ENCODE data around the gene PPM1A. TPM values are rescaled to one million over a fixed set of nuclear protein-coding genes. Genes with fewer than 3 reads are reported as not detected.

Gene PPM1A
- total RNA-seq, 1 experiment from 2014 or later, result 38.9 TPM

GRCh38 chr14:60275932-60276331 lies 26.9 kb downstream of the PPM1A start:
- Mint-ChIP-seq H3K4me3 (ENCODE audit: low read depth, unreplicated experiment) (no peak overlapping the region), H3K9me3 (ENCODE audit: low read depth, unreplicated experiment) (no peaks in the 10 kb centered on the region), H3K27ac (ENCODE audit: unreplicated experiment) (no peak overlapping the region), H3K36me3 (ENCODE audit: insufficient read depth, unreplicated experiment) (no peaks in the 10 kb centered on the region), H3K27me3 (ENCODE audit: unreplicated experiment) (no peaks in the 10 kb centered on the region), H3K4me1 (ENCODE audit: low read depth, unreplicated experiment) (peaks cover 28% of the 10 kb centered on the region)
- TF ChIP-seq CTCF (IDR thresholded peaks at IDR 0.05; ENCODE audit: unreplicated experiment), result no peak
- CTCF ChIA-PET, result no interaction called here
- BruUV-seq (replicated peaks), result no TSS peak
- no peak for DNase-seq
- intact Hi-C loops (cut with micrococcal nuclease; ENCODE audit: unreplicated experiment), result no loop called here

DNA sequence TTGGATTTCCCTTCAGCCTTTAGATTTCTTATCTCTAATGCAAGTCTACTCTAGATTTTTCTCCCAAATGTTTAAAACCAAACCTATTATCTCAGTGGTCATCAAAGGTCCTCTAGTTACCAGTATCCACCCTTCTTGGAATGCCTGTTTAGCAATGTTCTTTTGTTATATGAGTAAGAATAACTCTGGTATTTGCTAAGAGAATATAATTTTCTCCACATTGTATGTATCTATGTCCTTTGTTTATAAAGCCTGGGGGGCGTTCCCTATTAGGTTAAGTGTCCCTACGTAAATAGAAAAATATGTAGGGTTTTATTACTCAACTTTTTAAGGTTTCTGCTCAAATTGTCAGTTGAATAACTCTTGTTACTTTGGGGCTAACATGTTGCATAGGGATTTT lies 27.3 kb downstream of the PPM1A start:
- intact Hi-C loops (cut with micrococcal nuclease; ENCODE audit: unreplicated experiment), result no loop called here
- H3K36me3 Mint-ChIP-seq (ENCODE audit: insufficient read depth, unreplicated experiment), result no peaks in the 10 kb centered on the region
- BruUV-seq (replicated peaks), result no TSS peak
- CTCF ChIA-PET, result no interaction called here
- peaks cover 28% of the 10 kb centered on the region for H3K4me1 Mint-ChIP-seq (ENCODE audit: low read depth, unreplicated experiment)
- no peak overlapping the region for H3K27ac Mint-ChIP-seq (ENCODE audit: unreplicated experiment)
- H3K9me3 Mint-ChIP-seq (ENCODE audit: low read depth, unreplicated experiment), result no peaks in the 10 kb centered on the region
- no peak for TF ChIP-seq CTCF (IDR thresholded peaks at IDR 0.05; ENCODE audit: unreplicated experiment)
- H3K27me3 Mint-ChIP-seq (ENCODE audit: unreplicated experiment), result no peaks in the 10 kb centered on the region
- H3K4me3 Mint-ChIP-seq (ENCODE audit: low read depth, unreplicated experiment), result no peak overlapping the region
- no peak for DNase-seq

GRCh38 chr14:60277605-60278190 lies 28.7 kb downstream of the PPM1A start:
- intact Hi-C loops (cut with micrococcal nuclease; ENCODE audit: unreplicated experiment), result no loop called here
- TF ChIP-seq CTCF (IDR thresholded peaks at IDR 0.05; ENCODE audit: unreplicated experiment), result no peak
- Mint-ChIP-seq H3K9me3 (ENCODE audit: low read depth, unreplicated experiment) (no peaks in the 10 kb centered on the region), H3K4me1 (ENCODE audit: low read depth, unreplicated experiment) (peaks cover 27% of the 10 kb centered on the region), H3K27ac (ENCODE audit: unreplicated experiment) (no peak overlapping the region), H3K27me3 (ENCODE audit: unreplicated experiment) (no peaks in the 10 kb centered on the region), H3K4me3 (ENCODE audit: low read depth, unreplicated experiment) (no peak overlapping the region), H3K36me3 (ENCODE audit: insufficient read depth, unreplicated experiment) (no peaks in the 10 kb centered on the region)
- no TSS peak for BruUV-seq (replicated peaks)
- CTCF ChIA-PET, result no interaction called here
- DNase-seq, result no peak

GRCh38 chr14:60278350-60278749 lies 29.3 kb downstream of the PPM1A start:
- Mint-ChIP-seq H3K4me3 (ENCODE audit: low read depth, unreplicated experiment) (no peak overlapping the region), H3K27me3 (ENCODE audit: unreplicated experiment) (no peaks in the 10 kb centered on the region), H3K27ac (ENCODE audit: unreplicated experiment) (no peak overlapping the region), H3K4me1 (ENCODE audit: low read depth, unreplicated experiment) (peaks cover 21% of the 10 kb centered on the region), H3K36me3 (ENCODE audit: insufficient read depth, unreplicated experiment) (no peaks in the 10 kb centered on the region), H3K9me3 (ENCODE audit: low read depth, unreplicated experiment) (no peaks in the 10 kb centered on the region)
- CTCF ChIA-PET, result no interaction called here
- intact Hi-C loops (cut with micrococcal nuclease; ENCODE audit: unreplicated experiment), result no loop called here
- no peak for DNase-seq
- no peak for TF ChIP-seq CTCF (IDR thresholded peaks at IDR 0.05; ENCODE audit: unreplicated experiment)
- BruUV-seq (replicated peaks), result no TSS peak
